NCI-H1930 (cell line): Measurements from ENCODE around the gene IFNB1.

Experiments used
- DNase-seq, 2 experiments: peaks; one replicate each; lab custom pipeline; 2025; lab: John Stamatoyannopoulos, UW

The IFNB1 gene

DNA sequence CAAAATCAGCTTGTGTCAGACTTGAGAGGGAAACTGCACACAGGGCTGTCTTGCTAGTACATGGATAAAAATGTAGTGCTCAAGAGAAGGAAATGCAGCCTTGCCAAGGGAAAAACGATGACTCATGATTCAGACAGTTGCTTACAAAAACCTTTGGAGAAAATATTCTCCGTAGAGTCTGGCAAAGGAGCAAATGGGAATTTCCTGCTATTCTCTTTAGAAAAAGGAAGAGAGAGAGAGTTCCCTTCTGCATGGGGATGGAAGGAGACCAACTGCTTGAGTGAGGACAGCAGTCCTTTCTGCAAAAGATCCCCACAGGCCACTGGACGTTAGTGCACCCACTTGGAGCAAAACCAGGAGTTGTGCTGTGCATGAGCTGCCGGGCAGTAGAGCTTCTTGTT is 7.6 kb downstream of the IFNB1 start:
- DNase-seq: no peak

DNA sequence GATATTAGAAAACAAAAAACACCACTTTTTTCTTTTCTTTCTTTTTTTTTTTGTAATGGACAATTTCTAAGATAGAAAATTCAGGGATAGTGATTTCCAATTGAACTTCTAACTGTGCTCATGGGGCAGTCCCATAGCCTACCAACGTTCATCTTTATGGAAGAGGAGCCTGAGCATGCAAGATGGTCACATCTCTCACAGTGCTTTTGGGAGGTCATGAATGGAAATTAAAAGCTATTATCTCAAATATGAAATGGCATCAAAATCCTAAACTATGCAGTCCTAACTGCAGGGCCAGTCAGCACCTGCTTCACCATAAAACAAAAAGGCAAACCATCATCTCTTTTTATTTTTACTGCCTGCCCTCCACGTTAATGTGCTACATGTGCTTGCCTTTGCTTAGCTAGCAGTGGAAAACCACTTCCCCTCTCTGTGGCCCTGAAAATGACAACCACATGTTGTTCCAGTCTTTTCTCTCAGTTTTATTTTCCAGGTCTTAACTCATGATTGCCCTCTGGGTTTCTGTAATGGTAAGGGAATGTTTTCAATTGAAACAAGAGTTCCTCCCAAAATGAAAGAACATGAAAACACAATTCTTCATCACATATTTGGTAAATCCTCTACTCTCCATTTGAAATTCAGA is 16.7 kb downstream of the IFNB1 start:
- DNase-seq: no peak

DNA sequence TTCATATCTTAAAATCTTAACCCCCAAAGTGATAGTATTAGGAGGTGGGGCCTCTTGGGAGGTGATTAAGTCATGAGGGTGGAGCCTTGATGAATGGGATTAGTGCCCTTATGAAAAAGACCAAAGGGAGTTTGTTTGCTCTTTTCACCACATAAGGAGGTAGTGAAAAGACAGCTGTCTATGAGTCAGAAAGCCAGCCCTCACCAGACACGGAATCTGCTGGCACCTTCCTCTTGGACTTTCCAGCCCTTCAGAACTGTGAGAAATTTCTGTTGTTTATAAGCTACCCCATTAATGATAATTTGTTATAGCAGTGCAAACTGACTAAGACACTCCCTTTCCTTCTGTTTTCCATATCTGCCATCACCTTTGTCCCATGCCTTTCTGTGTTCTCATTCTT is 20.8 kb downstream of the IFNB1 start:
- DNase-seq: peak; percentile 45 to 65

GRCh38 chr9:21053851-21054250 is 23.9 kb downstream of the IFNB1 start:
- no peak for DNase-seq

DNA sequence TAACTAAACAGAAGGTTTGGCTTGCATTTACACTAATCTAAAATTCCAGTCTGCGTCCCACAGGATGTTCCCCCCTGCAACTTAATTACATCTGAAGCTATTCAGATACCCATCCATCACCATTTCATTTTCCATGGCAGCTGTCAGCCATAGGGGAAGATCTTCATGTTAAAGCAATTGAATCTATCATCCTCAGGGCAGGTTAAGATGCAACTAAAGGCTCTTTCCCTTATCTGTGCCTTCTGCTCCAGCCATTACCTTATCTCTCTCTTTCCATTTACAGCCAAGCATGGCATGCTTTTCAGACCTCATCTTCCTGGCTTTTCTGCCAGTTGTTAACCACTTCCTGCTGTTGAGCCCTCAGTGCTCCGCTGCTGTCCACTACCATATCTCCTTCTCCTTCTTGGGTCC is 30.5 kb downstream of the IFNB1 start:
- no peak for DNase-seq

DNA sequence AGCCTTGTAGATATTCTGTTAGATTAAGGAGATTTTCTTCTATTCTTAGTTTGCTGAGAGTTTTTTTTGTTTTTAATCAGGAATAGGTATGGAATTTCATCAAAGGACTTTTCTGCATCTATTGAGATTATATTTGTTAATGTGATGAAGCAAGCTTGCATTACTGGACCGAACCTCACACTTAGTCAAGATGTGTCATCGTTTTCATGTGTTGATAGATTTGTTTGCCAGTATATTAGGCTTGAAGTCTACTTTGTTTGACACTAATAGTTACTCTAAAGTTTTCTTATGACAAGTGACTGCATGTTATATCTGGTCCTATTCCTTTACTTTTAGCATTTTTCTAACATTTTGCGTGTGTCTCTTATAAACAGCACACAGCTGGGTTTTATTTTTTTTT is 33.9 kb downstream of the IFNB1 start:
- no peak for DNase-seq

- DNase-seq: no peak
Measured at GRCh38 chr9:21042466-21042865, 35.3 kb downstream of the IFNB1 start.

DNA sequence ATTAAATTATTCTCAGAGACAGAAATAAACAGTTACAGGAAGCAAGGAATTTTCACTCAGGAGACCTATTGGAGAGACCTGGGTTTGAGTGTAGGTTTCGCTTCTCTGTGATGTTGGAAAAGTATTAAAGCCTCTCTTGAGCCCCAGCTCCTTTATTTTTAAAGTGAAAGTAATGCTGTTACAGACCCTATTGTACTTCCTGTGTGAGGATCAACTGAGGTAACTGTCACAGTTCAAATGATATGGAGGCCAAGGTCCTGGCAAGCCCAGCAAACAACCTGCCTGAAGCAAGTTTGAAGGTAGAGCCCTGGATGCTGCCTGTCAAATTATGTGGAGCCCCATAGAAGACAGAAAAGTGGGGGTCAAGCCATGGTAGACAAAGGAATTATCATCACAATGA is 38.4 kb downstream of the IFNB1 start:
- no peak for DNase-seq

- no peak for DNase-seq
Measured at GRCh38 chr9:21037278-21037677, 40.5 kb downstream of the IFNB1 start.

DNA sequence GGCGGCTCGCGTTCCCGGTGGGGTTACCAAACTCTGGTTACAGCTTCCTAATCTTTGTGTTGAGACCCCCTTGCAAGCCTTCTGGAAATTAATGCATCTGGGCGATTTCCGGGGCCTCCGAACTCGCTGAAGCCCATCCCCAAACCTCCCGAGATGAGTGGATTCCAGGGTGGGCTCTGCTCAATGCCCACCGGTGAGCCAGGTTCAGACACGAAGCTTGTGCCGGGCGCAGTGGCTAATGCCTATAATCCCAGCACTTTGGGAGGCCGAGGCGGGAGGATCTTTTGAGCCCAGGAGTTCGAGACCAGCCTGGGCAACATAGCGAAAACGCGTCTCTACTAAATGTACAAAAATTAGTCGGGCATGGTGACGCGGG is 45.9 kb downstream of the IFNB1 start:
- DNase-seq: no peak

DNA sequence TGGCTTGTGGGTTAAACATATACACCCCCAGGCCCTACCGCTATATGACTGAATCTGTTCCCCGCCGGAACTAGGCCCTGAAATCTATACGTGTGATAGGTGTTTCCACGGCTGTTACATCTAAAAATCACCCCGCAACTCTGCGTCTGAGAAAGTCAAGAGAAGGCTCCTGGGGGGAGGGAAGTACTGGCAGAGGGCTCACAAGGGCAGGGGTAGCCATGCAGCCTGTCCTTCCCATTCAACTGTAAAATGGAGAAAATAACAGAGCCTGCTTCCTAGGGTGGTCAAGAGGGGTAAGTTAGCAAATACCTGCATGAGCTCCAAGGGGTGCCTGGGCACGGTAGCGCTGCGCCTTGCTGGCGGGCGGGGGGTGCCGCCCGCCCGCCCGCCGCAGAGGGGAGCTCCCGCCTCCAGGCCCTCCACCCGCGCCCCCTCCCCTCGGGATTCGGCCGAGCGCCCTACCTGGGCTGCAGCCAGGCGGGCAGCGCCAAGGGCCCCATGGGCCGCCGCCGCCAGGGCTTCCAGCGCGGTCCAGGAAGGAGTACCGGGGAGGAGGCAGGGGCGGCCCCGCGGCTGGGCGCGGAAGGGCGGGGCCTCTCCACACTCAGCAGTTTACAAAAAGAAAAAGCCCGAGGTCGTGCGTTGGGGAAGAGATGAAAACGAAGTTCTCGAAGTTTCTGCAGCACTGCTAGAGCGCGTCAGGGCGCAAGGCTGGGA is 46.5 kb downstream of the IFNB1 start, which contains the start of gene HACD4:
Gene HACD4 (minus strand): TSS at position 550 of the 717 bp plus-strand sequence. CDS start 50 bp downstream, at position 500.
- DNase-seq: no peak

GRCh38 chr9:21030389-21031035 is 47.2 kb downstream of the IFNB1 start:
- DNase-seq: no peak

DNA sequence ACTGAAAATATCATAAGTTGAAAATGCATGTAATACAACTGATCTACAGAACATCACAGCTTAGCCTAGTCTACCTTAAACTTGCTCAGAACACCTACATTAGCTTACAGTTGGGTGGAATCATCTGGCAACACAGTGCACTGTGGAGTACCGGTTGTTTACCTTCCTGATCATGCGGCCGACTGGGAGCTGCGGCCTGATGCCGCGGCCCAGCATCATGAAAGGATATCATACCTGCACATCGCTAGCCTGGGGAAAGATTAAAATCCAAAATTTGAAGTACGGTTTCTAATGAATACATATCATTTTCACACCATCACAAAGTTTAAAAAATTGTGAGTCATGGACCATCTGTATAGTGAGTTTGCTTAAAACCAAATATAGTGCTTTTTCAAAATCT is 48.1 kb downstream of the IFNB1 start:
- DNase-seq: no peak

- DNase-seq: no peak
Measured at GRCh38 chr9:21028466-21028865, 49.3 kb downstream of the IFNB1 start.

- DNase-seq: no peak
Measured at GRCh38 chr9:21027295-21027694, 50.4 kb downstream of the IFNB1 start.
